Measurements from ENCODE around the gene GPS1.

GPS1 gene

GRCh38 chr17:82079001-82079677, 27.4 kb downstream of the GPS1 start:
- no peak overlapping the region for H3K27ac ChIP-seq
- TF ChIP-seq CTCF (conservative IDR thresholded peaks at IDR 0.05; ENCODE audit: low read depth) = no peak
- ChIA-PET CTCF (interaction anchor here (0.6 to 0.7 kb wide), 2 partner anchors 127 to 132 kb away, joined by 3 to 4 read pairs; partner anchors contain the start of gene MYADML2), POLR2A (ENCODE audit: low non-redundant PET) (no interaction called here)
- DNase-seq (ENCODE audit: low spot score) = no peak

DNA sequence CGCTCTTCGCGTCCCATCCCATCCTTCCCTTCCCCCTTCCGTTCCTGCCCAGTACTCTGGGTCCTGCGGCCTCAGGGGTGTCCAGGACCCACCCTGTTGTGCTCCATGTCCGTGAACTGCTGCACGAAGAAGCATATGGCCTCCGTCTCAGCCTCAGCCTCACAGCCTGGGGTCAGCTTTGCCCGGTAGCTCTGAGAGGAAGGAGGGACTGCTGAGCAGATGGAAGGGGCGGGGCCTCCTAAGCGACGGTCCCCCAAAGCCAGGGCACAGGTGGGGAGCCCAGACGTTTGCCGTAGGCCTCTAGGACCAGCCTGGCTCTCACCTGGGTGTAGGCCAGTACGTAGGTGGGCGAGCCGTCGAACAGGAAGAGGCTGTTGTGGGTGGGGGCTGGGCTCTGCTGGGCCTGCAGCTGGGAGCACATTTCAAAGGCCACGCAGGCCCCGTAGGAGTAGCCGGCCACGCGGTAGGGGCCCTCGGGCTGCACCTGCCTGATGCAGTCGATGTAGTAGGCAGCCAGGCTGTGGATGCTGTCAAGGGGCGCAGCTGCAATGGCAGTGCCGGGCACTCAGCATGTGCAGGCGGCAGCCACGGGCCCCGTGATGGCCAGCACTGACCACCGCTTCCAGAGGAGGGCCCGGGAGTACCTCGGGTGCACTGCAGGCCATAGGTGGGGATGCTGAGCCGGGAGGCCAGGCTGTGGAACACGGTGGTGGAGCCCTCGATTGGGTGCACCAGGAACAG, 28.5 kb downstream of the GPS1 start:
- POLR2A ChIA-PET (ENCODE audit: low non-redundant PET) = no interaction called here

DNA sequence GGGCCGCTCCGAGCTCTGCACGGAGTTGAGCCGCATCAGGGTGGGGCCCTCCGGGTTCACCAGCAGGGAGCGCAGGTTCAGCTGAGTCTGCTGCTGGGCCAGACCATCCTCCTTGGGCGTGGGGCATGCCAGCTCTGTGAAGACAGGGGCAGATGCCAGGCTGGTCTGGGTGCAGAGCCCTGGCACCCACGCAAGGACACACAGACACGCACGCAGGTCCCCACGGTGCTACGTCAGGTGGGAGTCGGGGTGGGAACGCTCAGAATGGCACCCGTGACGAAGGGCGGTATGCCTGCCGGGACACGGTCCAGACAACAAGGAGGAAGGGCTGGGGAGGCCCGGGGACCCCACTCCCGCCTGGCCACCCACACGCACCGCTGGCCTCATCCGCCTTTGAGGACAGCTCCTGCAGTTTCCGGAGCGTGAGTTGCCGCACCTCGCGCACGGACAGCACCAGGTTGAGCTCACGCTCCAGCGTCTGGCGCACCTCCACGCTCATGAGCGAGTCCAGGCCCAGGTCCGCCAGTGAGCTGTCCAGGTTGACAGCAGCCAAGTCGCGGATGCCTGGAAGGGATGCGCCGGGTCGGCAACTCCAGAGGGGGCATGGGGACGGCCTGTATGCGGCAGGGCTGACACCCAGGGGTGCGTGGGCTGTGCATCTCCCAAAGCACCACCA, 29.2 kb downstream of the GPS1 start:
- no peak for TF ChIP-seq CTCF (conservative IDR thresholded peaks at IDR 0.05; ENCODE audit: low read depth)
- ChIA-PET CTCF (interaction anchor here (0.9 to 1.2 kb wide), 2 partner anchors 50 to 51 kb away, joined by 3 read pairs; no protein-coding TSS in a partner anchor), POLR2A (ENCODE audit: low non-redundant PET) (no interaction called here)
- no peak for DNase-seq (ENCODE audit: low spot score)
- H3K27ac ChIP-seq = peak overlapping the region; percentile 8

More for the DNA sequence above, 28.5 kb downstream of the GPS1 start:
- H3K27ac ChIP-seq = peak overlapping the region; percentile 8
- TF ChIP-seq CTCF (conservative IDR thresholded peaks at IDR 0.05; ENCODE audit: low read depth) = no peak
- CTCF ChIA-PET = interaction anchor here (0.9 to 1.2 kb wide), 2 partner anchors 50 kb away, joined by 3 read pairs; no protein-coding TSS in a partner anchor
- no peak for DNase-seq (ENCODE audit: low spot score)

DNA sequence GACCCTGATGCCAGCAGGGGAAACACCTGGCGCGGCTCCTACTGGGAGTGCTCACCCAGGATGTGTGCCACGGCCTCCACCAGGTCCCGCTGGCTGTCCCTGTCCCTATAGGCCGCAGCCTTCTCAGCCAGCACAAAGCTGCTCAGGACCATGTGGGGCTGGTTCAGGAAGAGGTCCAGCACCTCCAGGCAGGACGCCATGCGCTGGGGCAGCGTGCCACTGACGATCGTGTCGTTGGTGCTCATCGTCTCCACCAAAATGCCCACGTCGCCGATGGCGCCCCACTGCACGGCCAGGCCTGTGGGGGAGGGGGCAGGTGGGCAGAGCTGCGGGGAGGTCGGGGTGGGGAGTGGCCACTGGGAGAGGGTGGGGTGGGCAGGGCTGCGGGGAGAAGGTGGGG, 29.8 kb downstream of the GPS1 start:
- H3K27ac ChIP-seq = peak overlapping the region; percentile 8; the same call in 1 of the 2 replicates
- TF ChIP-seq CTCF (conservative IDR thresholded peaks at IDR 0.05; ENCODE audit: low read depth) = no peak
- POLR2A ChIA-PET (ENCODE audit: low non-redundant PET) = no interaction called here
- no peak for DNase-seq (ENCODE audit: low spot score)
- CTCF ChIA-PET = interaction anchor here (0.6 to 0.9 kb wide), 2 partner anchors 28 to 51 kb away, joined by 3 read pairs; no protein-coding TSS in a partner anchor

- no peak for DNase-seq (ENCODE audit: low spot score)
- TF ChIP-seq CTCF (conservative IDR thresholded peaks at IDR 0.05; ENCODE audit: low read depth) = no peak
- CTCF ChIA-PET = interaction anchor here (0.6 kb wide), 1 partner anchor 29 kb away, joined by 3 read pairs; no protein-coding TSS in a partner anchor
- peak overlapping the region; percentile 96 for H3K27ac ChIP-seq
- POLR2A ChIA-PET (ENCODE audit: low non-redundant PET) = no interaction called here
Observed at GRCh38 chr17:82081966-82082365, 30.3 kb downstream of the GPS1 start.

DNA sequence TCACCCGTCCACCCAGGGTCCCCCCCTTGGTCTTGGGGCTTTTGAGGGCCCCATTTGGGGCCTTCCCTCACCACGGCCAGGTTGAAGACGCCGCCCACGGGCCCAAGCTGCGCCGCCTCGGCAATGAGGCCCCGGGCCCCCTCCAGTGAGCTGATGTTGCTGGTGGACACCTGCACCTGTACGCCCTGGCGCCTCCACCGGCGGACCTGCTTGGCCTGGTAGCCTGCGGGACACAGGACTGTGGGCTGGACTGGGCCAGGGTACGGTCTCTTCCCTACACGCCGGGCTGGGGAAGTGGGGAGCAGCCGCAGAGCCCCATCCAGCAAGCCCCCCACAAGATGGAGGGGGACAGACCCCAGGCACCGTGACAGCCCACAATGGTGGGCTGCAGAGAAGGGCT, 30.8 kb downstream of the GPS1 start:
- no peak for DNase-seq (ENCODE audit: low spot score)
- no peak for TF ChIP-seq CTCF (conservative IDR thresholded peaks at IDR 0.05; ENCODE audit: low read depth)
- CTCF ChIA-PET = no interaction called here
- peak overlapping the region; percentile 96 for H3K27ac ChIP-seq
- POLR2A ChIA-PET (ENCODE audit: low non-redundant PET) = no interaction called here

Data from RWPE1 (cell line).